Activated CD4-positive, alpha-beta T cell treated with anti-CD3 and anti-CD28 coated beads, Interleukin-2, amount 50 U/mL, for 16 hours (primary cell): ENCODE results near the gene PALD1.
A peak's percentile ranks its signal among the peaks of the same experiment; 100 is the strongest.
"Not testable (repeated sequence)": the region's sequence is repeated elsewhere in the genome, so short reads cannot be mapped to it uniquely, and the experiment has no call there.

ENCODE experiments used
- DNase-seq: peaks from one replicate; pipeline ENCODE4 v3.0.0-alpha.2; 2020

PALD1 gene

DNA sequence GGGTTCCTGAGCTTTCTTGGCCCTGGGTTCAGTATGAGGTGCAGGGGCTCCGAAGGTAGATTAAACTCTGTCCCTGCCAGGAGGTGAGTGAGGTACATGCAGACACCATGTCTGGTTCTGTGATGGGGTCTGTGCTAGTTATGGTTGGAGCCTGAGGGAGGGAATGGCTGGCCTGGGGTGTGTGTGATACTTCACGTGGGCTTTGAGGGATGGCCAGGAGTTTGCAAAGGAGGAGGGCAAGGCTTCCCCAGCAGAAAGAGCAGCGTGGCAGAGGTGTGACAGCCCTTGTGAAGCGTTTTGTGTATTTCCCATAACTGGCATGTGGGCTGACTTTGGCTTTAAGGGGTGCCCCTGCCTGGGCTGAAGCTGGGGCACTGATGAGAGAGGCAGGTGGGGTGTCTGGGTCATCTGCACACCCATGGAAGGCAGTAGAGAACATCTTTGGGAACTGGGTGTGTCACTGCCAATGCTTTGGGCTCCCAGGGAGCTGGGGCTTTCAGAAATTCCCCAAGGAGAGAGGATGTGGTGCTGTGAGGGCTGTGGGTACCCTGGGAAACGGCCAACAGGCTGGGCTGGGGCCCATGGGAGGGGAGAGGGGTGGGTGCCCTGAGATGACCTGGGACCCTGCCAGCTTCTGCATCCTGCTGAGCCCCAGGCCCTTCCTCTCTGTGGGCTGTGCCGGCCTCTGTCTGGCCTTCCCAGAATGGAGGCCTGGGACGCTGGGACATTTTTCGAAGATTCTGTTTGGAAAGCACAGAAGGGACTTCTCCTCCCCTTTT is 4.6 kb downstream of the PALD1 start:
- no peak for DNase-seq

DNA sequence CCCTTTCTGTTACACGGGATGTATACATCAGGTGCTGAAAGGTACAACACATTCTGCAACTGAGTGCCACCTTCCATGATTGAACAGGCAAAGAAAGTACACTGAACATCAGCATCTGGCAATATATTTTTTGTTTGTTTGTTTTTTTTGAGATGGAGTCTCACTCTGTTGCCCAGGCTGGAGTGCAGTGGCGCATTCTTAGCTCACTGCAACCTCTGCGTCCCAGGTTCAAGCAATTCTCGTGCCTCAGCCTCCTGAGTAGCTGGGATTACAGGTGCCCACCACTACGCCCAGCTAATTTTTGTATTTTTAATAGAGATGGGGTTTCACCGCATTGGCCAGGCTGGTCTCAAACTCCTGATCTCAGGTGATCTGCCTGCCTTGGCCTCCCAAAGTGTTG is 5.3 kb downstream of the PALD1 start:
- DNase-seq = not testable (repeated sequence)

DNA sequence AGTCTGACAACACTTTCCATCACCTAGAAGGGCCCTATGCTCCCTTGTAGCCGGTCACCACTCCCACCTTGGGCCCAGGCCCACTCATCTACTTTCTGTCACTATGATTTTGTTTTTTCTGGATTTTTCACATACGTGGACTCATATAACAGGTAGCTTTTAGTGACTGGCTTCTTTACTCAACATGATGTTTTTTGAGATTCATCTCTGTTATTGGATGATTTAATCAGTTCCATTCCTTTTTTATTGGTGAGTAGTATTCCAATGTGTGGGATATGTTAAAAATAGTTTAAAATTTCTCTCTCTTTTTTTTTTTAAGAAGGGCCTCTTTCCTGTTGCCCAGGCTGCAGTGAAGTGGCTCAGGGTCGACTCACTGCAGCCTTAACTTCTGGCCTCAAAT is 9.3 kb downstream of the PALD1 start:
- DNase-seq = no peak

DNA sequence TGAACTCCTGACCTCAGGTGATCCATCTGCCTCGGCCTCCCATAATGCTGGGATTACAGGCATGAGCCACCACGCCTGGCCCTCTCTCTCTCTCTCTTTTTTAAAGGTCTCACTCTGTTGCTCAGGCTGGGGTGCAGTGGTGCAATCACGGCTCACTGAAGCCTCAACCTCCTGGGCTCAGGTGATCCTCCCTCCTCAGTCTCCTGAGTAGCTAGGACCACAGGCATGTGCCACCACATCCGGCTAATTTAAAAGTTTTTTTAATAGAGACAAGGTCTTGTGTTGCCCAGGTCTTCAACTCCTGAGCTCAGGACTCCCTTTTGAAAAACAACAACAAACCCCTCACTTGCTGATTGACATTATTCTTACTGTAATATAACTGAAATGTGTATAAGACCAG is 11.6 kb downstream of the PALD1 start:
- DNase-seq = no peak

DNA sequence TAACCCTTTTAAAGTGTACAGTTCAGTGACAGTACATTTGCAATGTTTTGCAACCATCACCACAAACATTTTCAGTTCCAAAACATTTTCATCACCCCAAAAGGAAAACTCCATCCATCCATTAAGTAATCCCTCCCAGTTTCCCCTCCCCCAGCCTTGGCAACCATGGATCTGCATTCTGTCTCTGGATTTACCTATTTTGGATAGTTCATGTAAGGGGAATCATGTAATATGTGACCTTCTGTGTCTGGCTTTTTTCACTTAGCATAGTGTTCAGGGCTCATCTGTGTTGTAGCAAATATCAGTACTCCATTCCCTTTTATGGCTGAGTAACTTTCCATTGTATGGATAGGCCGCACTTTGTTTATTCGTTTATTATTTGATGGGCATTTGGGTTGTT is 13.0 kb downstream of the PALD1 start:
- no peak for DNase-seq

DNA sequence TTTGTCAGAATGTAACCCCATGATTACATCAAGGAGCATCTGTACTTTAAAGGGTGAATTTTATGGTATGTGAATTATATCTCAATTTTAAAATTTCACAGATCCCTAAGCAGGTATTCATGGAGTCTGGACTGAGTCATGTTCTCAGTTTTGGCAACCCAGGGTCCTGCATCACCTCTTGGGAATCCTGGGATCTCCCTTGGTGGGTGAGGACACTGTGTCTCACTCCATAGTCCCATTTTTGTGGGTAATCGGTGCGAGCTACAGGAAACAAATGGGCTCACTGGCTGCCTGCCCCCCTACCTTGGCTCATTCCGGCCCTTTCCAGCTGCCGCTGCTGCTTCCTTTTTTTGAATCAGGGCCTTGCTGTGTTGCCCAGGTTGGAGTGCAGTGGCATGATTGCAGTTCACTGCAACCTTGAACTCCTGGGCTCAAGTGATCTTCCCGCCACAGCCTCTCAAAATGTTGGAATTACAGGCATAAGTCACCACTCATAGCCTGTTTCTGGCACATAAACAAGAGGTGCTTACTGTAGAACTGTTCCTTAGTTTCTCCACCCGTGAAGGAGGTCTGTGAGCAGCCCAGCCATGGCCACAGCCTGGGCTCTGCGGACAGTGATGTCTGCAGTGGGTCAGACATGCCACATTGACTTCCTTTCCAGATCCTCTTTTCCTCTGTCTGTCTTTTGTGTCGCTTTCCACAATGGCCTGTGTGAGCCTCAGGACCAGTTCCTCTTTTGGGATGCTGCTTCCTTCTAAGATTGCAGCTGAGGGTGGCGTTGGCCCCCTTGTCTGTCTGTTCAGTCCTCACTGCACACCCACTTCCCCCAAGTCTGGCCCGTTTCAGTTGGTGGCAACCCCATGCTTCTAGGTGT is 14.5 kb downstream of the PALD1 start:
- DNase-seq = no peak

DNA sequence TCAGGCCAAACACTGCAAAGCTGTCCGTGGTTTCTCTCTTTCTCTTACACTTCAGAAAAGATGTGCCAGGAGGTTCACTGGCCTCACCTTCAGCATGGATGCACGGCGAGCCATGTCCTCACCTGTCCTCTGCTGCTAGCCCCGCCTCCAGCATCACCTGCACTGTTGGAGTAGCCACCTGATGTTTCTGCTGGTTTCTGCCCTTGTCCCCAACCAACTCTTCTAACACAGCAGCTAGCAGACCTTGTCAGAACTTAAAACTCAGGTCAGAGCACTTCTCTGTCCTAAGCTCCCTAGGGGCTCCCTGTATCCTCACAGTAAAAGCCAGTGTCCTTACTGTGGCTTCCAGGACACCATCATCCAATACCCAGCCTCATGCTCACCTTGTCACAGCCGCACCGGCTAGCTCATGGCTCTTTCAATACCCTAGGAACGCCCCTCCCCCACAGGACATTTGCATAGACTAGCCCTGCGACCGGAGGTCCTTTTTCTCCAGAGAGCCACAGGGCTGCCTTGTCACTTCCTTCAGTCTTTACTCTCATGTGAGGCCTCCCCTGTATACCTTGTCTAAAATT is 15.2 kb downstream of the PALD1 start:
- peak; percentile 21 for DNase-seq

DNA sequence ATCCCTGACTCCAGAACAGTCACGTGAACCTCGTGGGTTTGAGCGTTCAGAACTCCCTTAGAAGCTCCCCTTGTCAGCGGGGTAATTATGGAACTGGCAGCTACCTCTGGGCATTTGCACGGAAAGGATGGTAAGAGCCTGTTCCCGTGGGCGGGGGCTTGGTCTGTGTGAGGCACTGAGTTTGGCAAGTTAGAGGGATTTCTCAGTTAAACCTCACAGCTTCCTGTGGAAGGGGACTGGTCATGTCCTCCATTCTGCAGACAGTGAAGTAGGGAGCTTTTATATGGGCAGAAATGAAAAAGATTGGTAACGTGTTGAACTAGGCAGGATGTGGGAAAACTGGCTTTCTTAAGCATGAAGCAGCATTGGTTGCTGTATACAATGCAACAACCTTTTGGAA is 16.0 kb downstream of the PALD1 start:
- peak; percentile 27 for DNase-seq

DNA sequence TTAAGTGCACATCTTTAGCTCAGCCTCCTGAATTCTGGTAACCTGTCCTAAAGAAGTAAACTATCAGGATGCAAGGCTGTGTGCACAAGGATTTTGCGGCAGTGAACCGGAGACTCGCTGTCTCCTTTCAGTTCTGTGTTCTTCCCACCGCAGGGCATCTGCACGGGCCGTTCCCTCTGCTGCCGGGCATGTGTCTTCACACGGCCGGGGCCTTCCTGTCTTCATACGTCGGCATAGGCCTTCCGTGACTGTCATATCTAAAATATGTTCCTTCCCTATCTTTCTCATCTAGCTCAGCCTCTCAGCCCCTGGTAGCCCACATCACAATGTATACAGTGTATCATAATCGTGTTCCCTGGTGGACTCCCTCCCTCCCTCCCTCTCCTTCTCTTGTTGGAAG is 16.4 kb downstream of the PALD1 start:
- DNase-seq = peak; percentile 15

DNA sequence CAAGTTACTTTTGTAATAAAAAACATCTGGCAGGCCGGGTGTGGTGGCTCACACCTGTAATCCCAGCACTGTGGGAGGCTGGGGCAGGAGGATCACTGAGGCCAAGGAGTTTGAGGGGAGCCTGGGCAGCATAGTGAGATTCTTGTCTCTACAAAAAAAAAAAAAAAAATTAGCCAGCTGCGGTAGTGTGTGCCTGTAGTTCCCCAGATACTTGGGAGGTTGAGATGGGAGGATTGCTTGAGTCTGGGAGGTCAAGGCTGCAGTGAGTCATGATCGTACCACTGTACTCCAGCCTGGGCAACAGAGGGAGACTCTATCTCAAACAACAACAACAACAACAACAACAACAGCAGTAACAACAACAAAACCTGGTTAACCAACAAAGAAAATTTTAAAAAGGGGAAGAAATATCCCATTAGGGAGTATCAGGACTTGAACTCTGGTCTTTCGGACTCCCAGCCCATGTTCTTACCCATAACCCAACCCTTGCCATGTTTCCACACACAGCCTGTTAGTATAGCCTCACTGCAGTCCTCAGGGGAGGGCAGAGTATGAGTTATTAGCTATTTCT is 17.2 kb downstream of the PALD1 start:
- DNase-seq = no peak

DNA sequence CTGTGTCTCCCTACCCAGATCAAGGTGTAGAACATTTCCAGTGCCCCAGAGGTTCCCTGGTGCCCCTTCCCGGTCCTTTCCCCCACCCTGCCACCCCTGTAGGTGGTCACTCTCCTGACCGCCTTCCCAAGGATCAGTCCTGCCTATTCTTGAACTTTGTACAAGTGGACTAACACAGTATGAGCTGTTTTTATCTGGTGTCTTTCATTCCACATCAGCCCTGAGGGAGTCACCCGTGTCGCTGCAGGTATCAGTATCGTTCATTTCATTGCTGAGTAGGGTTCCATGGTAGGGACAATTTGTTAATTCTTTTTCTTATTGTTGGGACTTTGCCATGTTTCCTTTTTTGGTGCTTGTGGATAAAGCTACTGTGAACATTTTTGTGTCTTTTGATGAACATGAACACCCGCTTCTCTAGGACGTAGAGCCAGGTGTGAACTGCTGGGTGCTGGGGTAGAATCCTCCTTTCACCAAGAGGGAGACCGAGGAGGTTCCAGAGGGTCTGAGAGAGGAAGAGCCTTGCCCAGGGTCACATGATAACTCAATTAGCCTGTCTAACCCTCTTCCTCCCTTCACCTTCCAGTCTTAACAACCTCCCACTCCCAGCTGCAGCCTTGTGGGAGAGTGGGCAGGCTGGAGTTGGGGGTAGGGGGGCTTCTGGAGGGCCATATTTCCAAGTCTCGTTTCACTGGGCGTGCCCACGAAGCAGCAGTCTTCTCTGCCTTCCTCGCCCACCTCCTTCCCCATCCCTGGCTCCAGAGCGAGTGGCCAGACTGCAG is 18.0 kb downstream of the PALD1 start:
- no peak for DNase-seq

DNA sequence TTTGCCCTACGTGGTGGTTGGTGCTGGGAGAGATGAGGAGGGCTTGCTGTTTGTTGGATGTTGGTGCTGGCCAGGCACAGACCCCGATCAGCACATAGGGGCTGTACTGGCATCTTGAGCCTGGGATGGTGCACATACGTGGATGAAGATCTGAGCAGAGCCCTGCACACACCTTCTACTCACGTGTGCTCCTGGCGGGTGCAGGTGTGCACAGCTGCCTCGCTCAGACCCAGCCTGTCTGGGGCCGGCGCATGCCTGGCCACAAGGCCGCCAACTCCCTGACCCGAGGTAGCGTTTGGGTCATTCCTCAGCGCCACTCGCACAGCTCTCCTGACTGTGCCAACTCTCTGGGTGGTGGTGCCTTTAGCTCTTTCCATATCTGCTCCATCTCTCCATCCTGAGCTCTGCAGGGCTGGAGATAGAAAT is 18.6 kb downstream of the PALD1 start:
- no peak for DNase-seq

DNA sequence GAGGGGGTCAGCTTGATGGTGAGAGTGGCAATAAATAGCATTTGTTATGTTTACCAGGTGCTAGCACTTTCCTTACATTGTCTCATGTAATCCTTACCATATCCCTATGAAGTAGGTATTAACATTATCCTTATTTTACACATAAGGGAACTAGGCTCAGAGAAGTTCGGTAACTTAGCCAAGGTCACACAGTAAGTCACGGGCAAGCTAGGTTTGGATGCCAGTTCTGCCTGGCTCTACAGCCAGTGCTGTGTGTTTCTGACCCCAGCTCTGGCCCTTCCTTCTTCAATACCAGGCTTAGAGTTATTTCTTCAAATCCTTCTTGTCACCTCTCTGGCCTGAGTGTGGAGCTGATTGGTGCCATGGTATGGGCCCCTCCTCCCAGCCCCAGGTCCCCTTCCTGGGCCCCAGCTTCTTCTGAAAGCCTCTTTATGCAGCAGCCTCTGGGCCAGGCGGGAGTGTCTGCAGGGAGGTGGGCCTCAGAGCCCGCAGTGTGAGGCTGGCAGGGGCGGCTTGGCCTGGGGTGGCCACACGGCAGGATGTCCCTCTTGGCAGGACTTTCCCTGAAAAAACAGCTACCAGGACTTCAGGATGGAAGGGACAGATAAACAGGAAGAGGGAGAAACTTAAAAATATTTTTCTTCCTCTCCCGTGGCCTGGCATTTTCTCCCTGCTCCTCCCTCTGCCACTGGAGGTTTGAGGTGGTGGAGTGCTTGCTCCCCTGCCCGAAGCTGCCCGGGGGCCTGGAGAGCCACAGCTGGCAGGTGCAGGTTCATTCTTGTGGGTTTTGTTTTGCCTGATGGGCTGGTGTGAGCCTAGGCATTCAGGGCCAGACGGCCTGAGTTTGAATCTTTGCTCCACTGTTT is 20.6 kb downstream of the PALD1 start:
- no peak for DNase-seq

DNA sequence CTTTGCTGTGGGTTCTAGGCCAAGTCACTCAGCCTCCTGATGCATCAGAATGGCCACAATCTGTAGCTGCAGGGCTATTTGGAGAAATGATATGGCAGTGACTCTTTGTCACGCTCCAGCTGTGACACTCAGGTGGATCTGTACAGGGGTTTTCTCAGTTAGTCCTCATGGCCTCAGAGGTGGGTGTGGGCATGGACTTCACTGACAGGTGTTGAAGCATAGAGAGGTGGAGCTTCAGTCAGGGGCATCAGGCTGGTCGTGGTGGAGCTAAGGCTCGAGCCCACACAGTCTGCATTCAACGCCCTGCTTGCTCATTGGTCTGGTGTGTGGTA is 21.2 kb downstream of the PALD1 start:
- no peak for DNase-seq

DNA sequence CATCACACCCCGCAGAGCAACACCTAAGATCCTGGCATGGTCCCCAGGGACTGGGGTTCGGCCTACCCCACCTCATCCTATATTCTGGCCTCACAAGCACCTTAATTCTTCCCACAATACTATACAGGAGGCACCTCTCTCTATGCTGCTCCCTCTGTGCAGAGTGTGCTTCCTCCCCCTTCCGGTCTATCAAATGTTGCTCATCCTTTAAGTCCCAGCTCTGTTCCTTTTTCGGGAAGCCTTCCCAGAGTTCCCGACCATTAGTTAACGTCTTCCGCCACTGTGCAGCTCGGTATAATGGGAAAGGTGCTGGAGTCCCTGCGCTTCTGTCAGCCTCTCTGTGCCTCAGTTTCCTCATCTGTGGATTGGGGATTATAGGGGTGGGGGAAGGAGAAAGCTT is 21.8 kb downstream of the PALD1 start:
- no peak for DNase-seq

DNA sequence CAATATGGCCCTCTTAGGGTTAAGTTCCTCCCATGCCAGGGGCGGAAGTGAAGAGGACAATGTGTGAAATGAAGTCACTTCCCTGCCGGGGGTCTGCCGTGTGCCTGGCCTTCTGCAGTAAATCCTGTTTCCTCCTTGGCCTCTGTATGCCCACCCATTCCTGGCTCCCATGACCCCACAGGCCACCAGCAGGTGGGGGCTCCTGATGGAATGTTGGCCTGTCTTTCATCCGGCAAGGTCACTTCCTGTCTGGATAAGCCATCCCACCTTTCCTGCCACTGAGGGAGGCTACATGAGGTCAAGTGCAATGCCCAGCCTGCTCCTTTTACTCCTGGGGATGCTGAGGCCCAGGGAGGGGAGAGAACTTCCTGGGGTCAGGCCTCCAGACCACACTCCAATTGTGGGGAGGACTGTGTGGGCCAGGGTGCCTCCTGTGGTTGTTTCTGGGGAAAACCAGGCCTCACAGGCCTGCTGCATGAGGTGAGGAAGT is 22.3 kb downstream of the PALD1 start:
- no peak for DNase-seq

DNA sequence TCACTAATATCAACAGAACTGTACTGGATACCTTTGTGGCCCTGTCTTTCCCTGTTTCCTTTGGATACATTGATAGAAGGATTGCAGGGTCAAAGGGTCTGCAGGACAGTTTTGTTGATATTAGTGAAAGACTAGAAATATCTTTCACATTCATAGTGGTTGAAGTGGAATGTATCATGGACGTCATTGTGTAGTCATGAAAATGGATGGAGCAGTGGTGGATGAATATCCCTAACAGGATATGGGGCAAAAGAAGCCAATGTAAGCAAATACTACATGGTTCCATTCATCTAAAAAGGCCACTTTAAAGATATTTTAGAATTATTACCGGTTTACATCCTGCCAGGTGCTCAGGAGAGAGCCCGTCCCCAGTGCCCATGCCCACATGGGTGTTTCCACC is 23.8 kb downstream of the PALD1 start:
- DNase-seq = no peak

DNA sequence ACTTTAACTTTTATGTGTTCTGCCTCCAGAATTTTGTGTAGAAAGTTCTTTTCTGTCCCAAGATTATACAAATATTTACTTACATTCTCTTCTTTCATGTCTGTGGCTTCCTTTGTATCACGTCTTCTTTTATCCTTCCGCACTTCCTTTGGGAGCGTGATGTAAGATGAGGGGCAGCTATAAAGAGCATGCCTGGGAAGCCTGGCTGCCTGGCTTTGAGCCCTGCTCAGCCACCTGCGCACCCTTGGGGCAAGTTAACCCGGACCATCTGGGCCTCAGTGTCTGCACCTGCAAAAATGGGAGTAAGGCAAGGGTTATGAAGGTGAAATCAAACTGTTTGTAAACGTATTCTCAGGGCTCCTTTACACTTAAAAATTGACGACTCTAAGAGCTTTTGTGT is 25.2 kb downstream of the PALD1 start:
- DNase-seq = no peak

DNA sequence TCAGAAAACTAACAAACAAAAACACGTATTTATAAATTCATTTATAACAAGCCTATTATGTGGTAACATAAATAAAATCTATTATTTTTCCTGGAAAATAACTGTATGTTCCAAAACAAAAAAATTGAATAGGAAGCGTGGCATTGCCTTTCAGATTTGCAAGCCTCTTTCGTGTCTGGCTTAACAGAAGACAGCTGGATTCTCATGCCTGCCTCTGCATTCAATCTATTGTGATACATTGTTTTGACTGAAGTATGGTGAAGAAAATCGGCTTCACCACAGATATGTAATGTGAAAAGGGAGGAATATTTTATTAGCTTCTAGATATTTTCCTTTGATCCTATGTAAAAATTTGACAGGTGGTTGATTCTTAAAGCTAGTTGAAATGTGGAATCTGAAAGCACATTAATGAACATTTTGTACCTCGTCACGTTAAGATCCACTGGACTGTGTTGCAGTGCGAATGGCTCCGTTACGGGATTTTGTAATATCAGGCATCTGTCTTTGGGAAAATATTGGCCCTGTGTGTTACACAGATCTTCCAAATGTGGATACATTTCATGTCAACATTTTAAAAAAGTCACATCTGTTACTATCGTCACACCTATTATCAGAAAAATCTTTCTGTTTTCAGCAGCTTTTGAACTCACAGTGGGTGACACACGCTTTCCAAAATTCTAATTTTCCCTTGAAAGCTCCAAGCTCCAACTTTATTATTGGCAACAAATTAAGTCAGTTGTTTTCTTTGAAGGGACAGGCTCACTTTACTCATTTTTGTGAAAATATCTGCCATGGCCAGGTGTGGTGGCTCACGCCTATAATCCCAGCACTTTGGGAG is 26.2 kb downstream of the PALD1 start:
- DNase-seq = no peak

DNA sequence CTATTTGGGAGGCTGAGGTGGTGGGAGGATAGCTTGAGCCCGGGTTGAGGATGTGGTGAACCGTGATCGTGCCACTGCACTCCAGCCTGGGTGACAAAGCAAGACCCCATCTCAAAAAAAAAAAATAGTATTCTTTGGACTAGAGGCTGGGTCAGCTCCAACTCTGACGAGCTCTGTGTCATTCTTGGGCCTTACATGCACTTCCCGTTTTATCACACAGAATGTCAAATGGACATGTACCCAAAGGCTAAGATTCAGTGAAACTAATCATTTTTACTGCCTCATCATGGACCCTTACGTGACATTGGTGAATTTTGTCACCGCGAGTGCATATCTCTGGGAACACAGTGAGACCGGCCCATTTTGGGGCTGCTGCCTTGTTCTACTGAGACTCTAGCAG is 27.3 kb downstream of the PALD1 start:
- no peak for DNase-seq

DNA sequence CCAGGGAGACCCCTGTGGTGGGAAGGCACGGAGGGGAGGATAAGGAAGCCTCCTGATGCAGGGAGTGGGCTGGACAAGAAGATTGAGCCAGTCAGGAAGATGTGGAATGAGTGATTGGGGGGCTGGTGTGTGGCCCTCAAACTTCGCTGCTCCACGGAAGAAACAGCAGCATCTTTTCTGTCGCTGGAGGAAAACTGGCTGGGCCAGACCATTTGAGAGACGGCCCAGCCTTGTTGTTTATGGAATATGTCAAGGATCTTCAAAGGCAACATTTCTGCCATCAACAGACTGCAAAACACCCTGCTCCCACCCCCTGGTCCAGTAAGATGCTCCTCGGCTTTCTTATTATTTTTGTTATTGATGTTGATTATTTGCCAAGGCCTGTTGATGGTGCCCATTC is 29.4 kb downstream of the PALD1 start:
- DNase-seq = no peak
